ENCODE measurements around the gene VGLL1. TPM values are rescaled to one million over a fixed set of nuclear protein-coding genes. Genes with fewer than 3 reads are reported as not detected.
A peak's percentile ranks its signal among the peaks of the same experiment; 100 is the strongest.

Gene VGLL1
- total RNA-seq, 5 donors from 2014 or later (not counting 1 experiment from before 2014, with no cell fraction given) = not detected

- ChIA-PET CTCF (interaction anchor here in 1 of 2 donors (0.9 to 1.0 kb wide), 2 partner anchors 14 to 36 kb away, joined by 3 to 5 read pairs; no protein-coding TSS in a partner anchor), POLR2A (interaction anchor here in 1 of 2 donors (0.6 kb wide), 1 partner anchor 75 kb away, joined by 15 read pairs; no protein-coding TSS in a partner anchor)
- Mint-ChIP-seq H3K27ac (peak overlapping the region in 1 of 2 donors; percentile 70), H3K9me3 (no peaks in the 10 kb centered on the region), H3K27me3 (peaks cover 0 to 6% of the 10 kb centered on the region in 2 donors), H3K4me3 (no peak overlapping the region), H3K4me1 (peaks cover 10% of the 10 kb centered on the region in 3 donors), H3K36me3 (no peaks in the 10 kb centered on the region)
- no CpG with 5 or more reads among the region's 2 CpGs for WGBS (ENCODE audit: insufficient coverage)
- H3K4me1 ChIP-seq (ENCODE audit: control insufficient read depth in 1 of 2, extremely low read depth in 1 of 2, insufficient read depth in 2 of 2, low read length in 2 of 2) = peaks cover 2 to 3% of the 10 kb centered on the region in 2 experiments
- no peak overlapping the region for H3K27ac ChIP-seq (ENCODE audit: low read length)
- H3K9me3 ChIP-seq = no peaks in the 10 kb centered on the region
- H3K36me3 ChIP-seq (ENCODE audit: control insufficient read depth in 2 of 2, extremely low read depth in 1 of 2, insufficient read depth in 1 of 2, low read length in 1 of 2) = no peaks in the 10 kb centered on the region
- no peak overlapping the region for H3K4me3 ChIP-seq (ENCODE audit: control insufficient read depth in 1 of 2, extremely low read depth in 1 of 2, low read length in 1 of 2)
- peak in 2 of 4 experiments; percentile 26 to 41 for ATAC-seq (replicated peaks in 1 of 4)
- peak in 1 of 35 experiments; percentile 25 for DNase-seq
- H3K27me3 ChIP-seq (replicated peaks in 1 of 2; ENCODE audit: control insufficient read depth in 2 of 2, extremely low read depth in 1 of 2, insufficient read depth in 2 of 2, low read length in 1 of 2) = no peaks in the 10 kb centered on the region
Measured at GRCh38 chrX:136572030-136572429, 40.0 kb downstream of the VGLL1 start.

- ATAC-seq (replicated peaks in 1 of 4) (no peak), DNase-seq (no peak)
- Histone ChIP-seq H3K27me3 (replicated peaks in 1 of 2; ENCODE audit: control insufficient read depth in 2 of 2, extremely low read depth in 1 of 2, insufficient read depth in 2 of 2, low read length in 1 of 2) (no peaks in the 10 kb centered on the region), H3K27ac (ENCODE audit: low read length) (no peak overlapping the region), H3K9me3 (no peaks in the 10 kb centered on the region), H3K4me1 (ENCODE audit: control insufficient read depth in 1 of 2, extremely low read depth in 1 of 2, insufficient read depth in 2 of 2, low read length in 2 of 2) (peaks cover 2 to 11% of the 10 kb centered on the region in 2 experiments), H3K4me3 (ENCODE audit: control insufficient read depth in 1 of 2, extremely low read depth in 1 of 2, low read length in 1 of 2) (no peak overlapping the region), H3K36me3 (ENCODE audit: control insufficient read depth in 2 of 2, extremely low read depth in 1 of 2, insufficient read depth in 1 of 2, low read length in 1 of 2) (no peaks in the 10 kb centered on the region)
- no CpG with 5 or more reads among the region's 3 CpGs for WGBS (ENCODE audit: insufficient coverage)
- POLR2A ChIA-PET = no interaction called here
- no peak overlapping the region for H3K4me3 Mint-ChIP-seq
- H3K4me1 Mint-ChIP-seq = peaks cover 18 to 22% (median 18%) of the 10 kb centered on the region in 3 donors
- peaks cover 0 to 12% of the 10 kb centered on the region in 2 donors for H3K27me3 Mint-ChIP-seq
- CTCF ChIA-PET = interaction anchor here in 1 of 2 donors (0.9 to 1.2 kb wide), 2 partner anchors 9 to 14 kb away, joined by 3 to 4 read pairs; no protein-coding TSS in a partner anchor
- H3K9me3 Mint-ChIP-seq = no peaks in the 10 kb centered on the region
- no peak overlapping the region for H3K27ac Mint-ChIP-seq
- H3K36me3 Mint-ChIP-seq = no peaks in the 10 kb centered on the region
Measured at GRCh38 chrX:136574548-136574947, 42.5 kb downstream of the VGLL1 start.

GRCh38 chrX:136577552-136577951, 45.5 kb downstream of the VGLL1 start:
- no peaks in the 10 kb centered on the region for H3K9me3 Mint-ChIP-seq
- no peaks in the 10 kb centered on the region for H3K36me3 Mint-ChIP-seq
- no peaks in the 10 kb centered on the region for H3K9me3 ChIP-seq
- ATAC-seq (replicated peaks in 1 of 4) (peak; percentile 97 to 100 (median 100)), DNase-seq (peak; percentile 26 to 78 (median 64))
- ChIA-PET POLR2A (interaction anchor here in 1 of 2 donors (0.6 to 1.6 kb wide), 2 partner anchors 9 to 330 kb away, joined by 3 to 7 read pairs; no protein-coding TSS in a partner anchor), CTCF (interaction anchor here (0.6 to 3.1 kb wide), 15 partner anchors 9 to 549 kb away, joined by 3 to 18 read pairs (median 4); partner anchors contain the start of gene HTATSF1 (in 1 of the 2))
- H3K27ac ChIP-seq (ENCODE audit: low read length) = peak overlapping the region; percentile 53
- no peaks in the 10 kb centered on the region for H3K27me3 ChIP-seq (replicated peaks in 1 of 2; ENCODE audit: control insufficient read depth in 2 of 2, extremely low read depth in 1 of 2, insufficient read depth in 2 of 2, low read length in 1 of 2)
- H3K27ac Mint-ChIP-seq = peak overlapping the region; percentile 65 to 88
- peaks cover 13 to 17% (median 13%) of the 10 kb centered on the region in 3 donors for H3K4me1 Mint-ChIP-seq
- WGBS (ENCODE audit: insufficient coverage) = no CpG with 5 or more reads among the region's 6 CpGs
- peaks cover 0 to 22% of the 10 kb centered on the region in 2 donors for H3K27me3 Mint-ChIP-seq
- no peak overlapping the region for H3K4me3 ChIP-seq (ENCODE audit: control insufficient read depth in 1 of 2, extremely low read depth in 1 of 2, low read length in 1 of 2)
- H3K36me3 ChIP-seq (ENCODE audit: control insufficient read depth in 2 of 2, extremely low read depth in 1 of 2, insufficient read depth in 1 of 2, low read length in 1 of 2) = no peaks in the 10 kb centered on the region
- no peak overlapping the region for H3K4me3 Mint-ChIP-seq
- H3K4me1 ChIP-seq (ENCODE audit: control insufficient read depth in 1 of 2, extremely low read depth in 1 of 2, insufficient read depth in 2 of 2, low read length in 2 of 2) = peaks cover 2 to 11% of the 10 kb centered on the region in 2 experiments

GRCh38 chrX:136580316-136580715, 48.3 kb downstream of the VGLL1 start:
- Mint-ChIP-seq H3K4me1 (peaks cover 21 to 26% (median 23%) of the 10 kb centered on the region in 3 donors), H3K9me3 (no peaks in the 10 kb centered on the region), H3K4me3 (no peak overlapping the region), H3K27me3 (peaks cover 0 to 25% of the 10 kb centered on the region in 2 donors), H3K36me3 (no peaks in the 10 kb centered on the region), H3K27ac (no peak overlapping the region)
- no peaks in the 10 kb centered on the region for H3K36me3 ChIP-seq (ENCODE audit: control insufficient read depth in 2 of 2, extremely low read depth in 1 of 2, insufficient read depth in 1 of 2, low read length in 1 of 2)
- ATAC-seq (replicated peaks in 1 of 4) = no peak
- H3K4me3 ChIP-seq (ENCODE audit: control insufficient read depth in 1 of 2, extremely low read depth in 1 of 2, low read length in 1 of 2) = no peak overlapping the region
- DNase-seq = no peak
- H3K27ac ChIP-seq (ENCODE audit: low read length) = no peak overlapping the region
- no peaks in the 10 kb centered on the region for H3K9me3 ChIP-seq
- POLR2A ChIA-PET = no interaction called here
- CTCF ChIA-PET = interaction anchor here in 1 of 2 donors (1.4 kb wide), 1 partner anchor 37 kb away, joined by 3 read pairs; no protein-coding TSS in a partner anchor
- H3K27me3 ChIP-seq (replicated peaks in 1 of 2; ENCODE audit: control insufficient read depth in 2 of 2, extremely low read depth in 1 of 2, insufficient read depth in 2 of 2, low read length in 1 of 2) = no peaks in the 10 kb centered on the region
- peaks cover 3 to 17% of the 10 kb centered on the region in 2 experiments for H3K4me1 ChIP-seq (ENCODE audit: control insufficient read depth in 1 of 2, extremely low read depth in 1 of 2, insufficient read depth in 2 of 2, low read length in 2 of 2)

GRCh38 chrX:136582624-136583023, 50.6 kb downstream of the VGLL1 start:
- no peak for DNase-seq
- Mint-ChIP-seq H3K4me3 (no peak overlapping the region), H3K36me3 (no peaks in the 10 kb centered on the region), H3K27me3 (peaks cover 0 to 29% of the 10 kb centered on the region in 2 donors), H3K27ac (no peak overlapping the region), H3K4me1 (peaks cover 37 to 42% (median 39%) of the 10 kb centered on the region in 3 donors), H3K9me3 (no peaks in the 10 kb centered on the region)
- H3K27me3 ChIP-seq (replicated peaks in 1 of 2; ENCODE audit: control insufficient read depth in 2 of 2, extremely low read depth in 1 of 2, insufficient read depth in 2 of 2, low read length in 1 of 2) = no peaks in the 10 kb centered on the region
- WGBS (ENCODE audit: insufficient coverage) = no CpG with 5 or more reads among the region's 3 CpGs
- ChIA-PET POLR2A (interaction anchor here in 1 of 2 donors (1.2 kb wide), 1 partner anchor 26 kb away, joined by 3 read pairs; no protein-coding TSS in a partner anchor), CTCF (interaction anchor here in 1 of 2 donors (1.0 to 1.6 kb wide), 4 partner anchors 8 to 113 kb away, joined by 3 to 6 read pairs (median 4); no protein-coding TSS in a partner anchor)
- no peak for ATAC-seq (replicated peaks in 1 of 4)
- no peak overlapping the region for H3K4me3 ChIP-seq (ENCODE audit: control insufficient read depth in 1 of 2, extremely low read depth in 1 of 2, low read length in 1 of 2)
- no peak overlapping the region for H3K27ac ChIP-seq (ENCODE audit: low read length)
- no peaks in the 10 kb centered on the region for H3K9me3 ChIP-seq
- H3K4me1 ChIP-seq (ENCODE audit: control insufficient read depth in 1 of 2, extremely low read depth in 1 of 2, insufficient read depth in 2 of 2, low read length in 2 of 2) = peaks cover 21 to 35% of the 10 kb centered on the region in 2 experiments
- no peaks in the 10 kb centered on the region for H3K36me3 ChIP-seq (ENCODE audit: control insufficient read depth in 2 of 2, extremely low read depth in 1 of 2, insufficient read depth in 1 of 2, low read length in 1 of 2)

GRCh38 chrX:136584545-136584944, 52.5 kb downstream of the VGLL1 start:
- H3K9me3 ChIP-seq = no peaks in the 10 kb centered on the region
- H3K36me3 Mint-ChIP-seq = no peaks in the 10 kb centered on the region
- H3K4me1 Mint-ChIP-seq = peaks cover 42 to 52% (median 45%) of the 10 kb centered on the region in 3 donors
- H3K4me1 ChIP-seq (ENCODE audit: control insufficient read depth in 1 of 2, extremely low read depth in 1 of 2, insufficient read depth in 2 of 2, low read length in 2 of 2) = peaks cover 21 to 44% of the 10 kb centered on the region in 2 experiments
- ATAC-seq (replicated peaks in 1 of 4) = no peak
- DNase-seq = no peak
- H3K4me3 Mint-ChIP-seq = no peak overlapping the region
- peaks cover 0 to 20% of the 10 kb centered on the region in 2 donors for H3K27me3 Mint-ChIP-seq
- peak overlapping the region; percentile 86 to 97 for H3K27ac Mint-ChIP-seq
- POLR2A ChIA-PET = interaction anchor here in 1 of 2 donors (0.5 kb wide), 1 partner anchor 204 kb away, joined by 3 read pairs; no protein-coding TSS in a partner anchor
- H3K27ac ChIP-seq (ENCODE audit: low read length) = peak overlapping the region; percentile 91
- CTCF ChIA-PET = interaction anchor here (0.6 to 1.0 kb wide), 4 partner anchors 9 to 1770 kb away, joined by 3 to 5 read pairs (median 4); no protein-coding TSS in a partner anchor
- H3K9me3 Mint-ChIP-seq = no peaks in the 10 kb centered on the region
- WGBS (ENCODE audit: insufficient coverage) = no CpG with 5 or more reads among the region's 4 CpGs
- H3K27me3 ChIP-seq (replicated peaks in 1 of 2; ENCODE audit: control insufficient read depth in 2 of 2, extremely low read depth in 1 of 2, insufficient read depth in 2 of 2, low read length in 1 of 2) = no peaks in the 10 kb centered on the region
- no peak overlapping the region for H3K4me3 ChIP-seq (ENCODE audit: control insufficient read depth in 1 of 2, extremely low read depth in 1 of 2, low read length in 1 of 2)
- no peaks in the 10 kb centered on the region for H3K36me3 ChIP-seq (ENCODE audit: control insufficient read depth in 2 of 2, extremely low read depth in 1 of 2, insufficient read depth in 1 of 2, low read length in 1 of 2)
